Measurements from ENCODE around the gene XYLB. TPM values are rescaled to one million over a fixed set of nuclear protein-coding genes. Genes with fewer than 3 reads are reported as not detected.
"Not testable (repeated sequence)": the region's sequence is repeated elsewhere in the genome, so short reads cannot be mapped to it uniquely, and the experiment has no call there.

The XYLB gene
- total RNA-seq, 2 donors from 2014 or later = 4.9 TPM

DNA sequence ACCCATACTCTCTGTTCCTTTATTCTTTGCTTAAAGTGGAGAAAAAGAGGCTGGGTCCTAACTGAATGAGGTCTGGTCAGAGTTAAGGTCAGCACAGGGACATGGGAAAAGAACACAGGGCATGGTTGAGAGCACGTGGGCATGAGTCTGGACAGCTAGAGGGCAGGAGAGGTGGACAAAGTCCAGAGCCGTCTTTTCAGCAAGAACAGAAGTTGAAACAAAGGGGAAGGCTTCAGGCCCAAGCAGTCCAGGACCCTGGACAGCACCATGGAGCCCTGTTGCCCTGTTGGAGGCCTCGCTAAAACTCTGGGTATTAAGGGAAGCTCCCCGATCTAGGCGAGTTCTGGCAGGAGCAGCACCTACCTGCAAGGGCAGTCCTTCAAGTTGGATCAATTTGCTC, 50.7 kb downstream of the XYLB start:
- no peak overlapping the region for H3K27ac ChIP-seq
- H3K9me3 ChIP-seq = no peaks in the 10 kb centered on the region
- H3K4me3 ChIP-seq = no peak overlapping the region
- TF ChIP-seq POLR2AphosphoS5 (IDR thresholded peaks at IDR 0.05) (no peak), CTCF (IDR thresholded peaks at IDR 0.05) (no peak), POLR2A (IDR thresholded peaks at IDR 0.05) (no peak)
- WGBS = 45% methylated on average over 5 of the region's 5 CpGs
- no peaks in the 10 kb centered on the region for H3K4me1 ChIP-seq (replicated peaks)
- H3K27me3 ChIP-seq (replicated peaks; ENCODE audit: insufficient read depth) = no peaks in the 10 kb centered on the region
- intact Hi-C loops (cut with DNase I) = no loop called here
- no peaks in the 10 kb centered on the region for H3K36me3 ChIP-seq
- DNase-seq (ENCODE audit: low spot score) = no peak

DNA sequence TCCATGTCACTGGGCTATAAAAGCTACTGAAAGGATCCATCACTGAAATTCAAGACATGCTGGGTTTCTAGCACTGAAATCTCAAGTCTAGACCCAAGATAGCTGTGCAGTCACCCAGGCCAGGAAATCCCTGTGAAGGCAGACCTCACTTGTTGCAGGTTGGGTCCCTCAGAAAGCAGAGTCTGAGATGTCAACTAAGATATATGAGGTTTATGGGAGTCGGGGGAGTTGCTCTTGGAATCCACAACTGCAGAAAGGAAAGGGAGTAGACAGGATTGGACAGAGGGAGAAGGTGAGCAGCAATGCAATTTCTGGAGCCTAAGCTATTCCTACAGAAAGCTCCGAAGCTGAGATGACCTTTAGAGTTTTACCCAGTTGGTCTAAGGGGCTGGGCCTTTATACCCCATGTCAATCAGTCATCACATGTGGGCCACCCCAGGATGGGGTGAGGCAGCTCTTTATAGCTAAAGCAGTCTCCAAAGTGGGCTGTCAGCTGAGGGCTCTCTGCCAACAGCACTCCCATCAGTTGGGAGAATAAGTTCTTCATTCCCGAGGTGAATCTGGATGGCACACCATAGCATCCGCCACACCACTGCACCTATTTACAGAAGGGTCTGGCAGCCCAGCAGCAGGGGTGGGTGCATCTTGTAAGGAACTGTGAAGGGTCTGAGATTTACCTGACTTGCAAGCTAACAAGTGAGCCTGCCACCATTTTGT, 54.8 kb downstream of the XYLB start:
- Histone ChIP-seq H3K27me3 (replicated peaks; ENCODE audit: insufficient read depth) (no peaks in the 10 kb centered on the region), H3K9me3 (no peaks in the 10 kb centered on the region), H3K36me3 (no peaks in the 10 kb centered on the region), H3K4me3 (no peak overlapping the region), H3K4me1 (replicated peaks) (no peaks in the 10 kb centered on the region), H3K27ac (no peak overlapping the region)
- no peak for DNase-seq (ENCODE audit: low spot score)
- 70% methylated on average over 4 of the region's 4 CpGs for WGBS
- intact Hi-C loops (cut with DNase I) = no loop called here
- TF ChIP-seq POLR2AphosphoS5 (IDR thresholded peaks at IDR 0.05) (no peak), CTCF (IDR thresholded peaks at IDR 0.05) (no peak), POLR2A (IDR thresholded peaks at IDR 0.05) (no peak)

DNA sequence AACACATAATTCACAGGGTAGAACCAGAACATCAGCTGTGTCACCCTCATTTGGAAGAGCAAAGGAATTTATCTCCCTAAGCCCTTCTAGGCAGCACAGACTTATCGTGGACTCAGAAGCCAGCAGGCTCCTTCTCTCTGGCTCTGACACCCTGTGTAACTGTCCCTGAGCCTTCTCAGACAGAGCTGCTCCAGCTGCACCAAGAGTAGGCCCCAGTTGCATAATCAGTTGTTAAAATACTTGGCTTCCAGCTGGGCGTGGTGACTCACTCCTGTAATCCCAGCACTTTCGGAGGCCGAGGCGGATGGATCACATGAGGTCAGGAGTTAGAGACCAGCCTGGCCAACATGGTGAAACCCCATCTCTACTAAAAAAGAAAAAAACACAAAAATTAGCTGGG, 57.7 kb downstream of the XYLB start:
- H3K27ac ChIP-seq = no peak overlapping the region
- H3K4me3 ChIP-seq = no peak overlapping the region
- no peaks in the 10 kb centered on the region for H3K27me3 ChIP-seq (replicated peaks; ENCODE audit: insufficient read depth)
- no peaks in the 10 kb centered on the region for H3K4me1 ChIP-seq (replicated peaks)
- no peaks in the 10 kb centered on the region for H3K9me3 ChIP-seq
- DNase-seq (ENCODE audit: low spot score) = no peak
- no peaks in the 10 kb centered on the region for H3K36me3 ChIP-seq
- 68% methylated on average over 5 of the region's 5 CpGs for WGBS
- intact Hi-C loops (cut with DNase I) = no loop called here
- TF ChIP-seq POLR2A (IDR thresholded peaks at IDR 0.05) (no peak), POLR2AphosphoS5 (IDR thresholded peaks at IDR 0.05) (no peak), CTCF (IDR thresholded peaks at IDR 0.05) (no peak)

- WGBS = 17% methylated on average over 1 of the region's 1 CpG
- intact Hi-C loops (cut with DNase I) = no loop called here
- no peak for DNase-seq (ENCODE audit: low spot score)
- TF ChIP-seq POLR2A (IDR thresholded peaks at IDR 0.05) (no peak), CTCF (IDR thresholded peaks at IDR 0.05) (no peak), POLR2AphosphoS5 (IDR thresholded peaks at IDR 0.05) (no peak)
- Histone ChIP-seq H3K36me3 (no peaks in the 10 kb centered on the region), H3K4me1 (replicated peaks) (no peaks in the 10 kb centered on the region), H3K27ac (no peak overlapping the region), H3K27me3 (replicated peaks; ENCODE audit: insufficient read depth) (no peaks in the 10 kb centered on the region), H3K9me3 (no peaks in the 10 kb centered on the region), H3K4me3 (no peak overlapping the region)
These were observed 65.0 kb downstream of the XYLB start for GRCh38 chr3:38411591-38411990.

- H3K27me3 ChIP-seq (replicated peaks; ENCODE audit: insufficient read depth); H3K36me3 ChIP-seq; H3K27ac ChIP-seq; DNase-seq (ENCODE audit: low spot score); H3K9me3 ChIP-seq; intact Hi-C loops (cut with DNase I); H3K4me3 ChIP-seq; H3K4me1 ChIP-seq (replicated peaks): not testable (repeated sequence)
- WGBS = 49% methylated on average over 5 of the region's 5 CpGs
These were observed 74.2 kb downstream of the XYLB start for GRCh38 chr3:38420758-38421157.
